ENCODE measurements around the gene SEMA7A.

Gene SEMA7A

DNA sequence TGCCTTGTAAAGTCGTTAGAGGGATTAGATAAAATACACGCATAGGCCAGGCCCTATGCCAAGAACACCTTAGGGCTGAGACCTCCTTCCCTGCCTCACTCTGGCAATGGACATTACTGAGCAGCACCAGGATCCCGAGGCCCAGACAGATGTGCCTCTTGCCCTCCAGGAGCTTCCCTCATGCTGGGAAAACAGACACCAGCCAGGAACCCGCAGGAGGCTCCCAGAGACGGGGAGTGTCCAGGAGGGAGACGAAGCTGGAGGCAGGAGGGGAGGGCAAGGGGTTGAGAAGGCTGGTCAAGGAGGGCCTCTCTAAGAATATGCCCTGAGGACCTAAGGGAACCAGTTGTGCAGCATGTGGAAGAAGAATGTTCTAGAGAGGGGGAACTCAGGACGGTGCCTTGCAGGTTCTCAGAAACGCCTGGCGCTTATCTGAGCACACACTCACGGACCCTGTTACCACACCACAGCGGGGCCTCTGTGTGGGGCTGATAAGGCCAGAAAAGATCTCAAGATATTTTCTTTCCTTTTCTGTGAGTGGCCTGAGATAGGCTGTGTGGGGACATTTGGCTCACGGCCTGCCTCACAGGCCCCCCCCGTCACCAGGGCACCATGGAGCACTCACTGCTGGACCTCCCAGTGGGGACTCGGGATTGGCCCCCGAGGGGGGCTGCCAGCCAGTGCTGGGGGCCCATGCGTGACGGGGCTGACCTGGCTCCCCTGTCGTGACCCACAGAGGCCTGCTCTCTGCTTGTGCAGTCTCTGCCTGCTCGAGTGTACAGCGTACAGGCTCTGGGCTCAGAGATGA, 44.3 kb downstream of the SEMA7A start:
- peaks cover 55% of the 10 kb centered on the region for H3K4me1 ChIP-seq (ENCODE audit: control insufficient read depth, insufficient read depth, low read depth, low read length)
- no peak overlapping the region for H4K8ac ChIP-seq (ENCODE audit: low read length)
- peaks cover 0 to 1% of the 10 kb centered on the region in 2 experiments for H3K36me3 ChIP-seq (ENCODE audit: control insufficient read depth in 1 of 2, insufficient read depth in 2 of 2, low read depth in 1 of 2, low read length in 2 of 2)
- H2BK15ac ChIP-seq (ENCODE audit: low read depth, poor library complexity, severe bottlenecking) = no peak overlapping the region
- H3K4me3 ChIP-seq (ENCODE audit: insufficient read depth in 1 of 2, low read depth in 1 of 2, low read length in 2 of 2) = no peak overlapping the region
- no peak overlapping the region for H3K27ac ChIP-seq (ENCODE audit: low read length, poor library complexity, severe bottlenecking)
- no peaks in the 10 kb centered on the region for H3K9me3 ChIP-seq (ENCODE audit: control insufficient read depth, low read length)
- H2BK5ac ChIP-seq (ENCODE audit: low read depth, low read length, poor library complexity, severe bottlenecking) = no peak overlapping the region
- H2AFZ ChIP-seq (ENCODE audit: low read depth, low read length) = no peak overlapping the region
- peaks cover 2% of the 10 kb centered on the region for H3K79me1 ChIP-seq (replicated peaks; ENCODE audit: low read length, poor library complexity, severe bottlenecking)
- H3K18ac ChIP-seq (ENCODE audit: low read depth in 1 of 2, low read length in 2 of 2) = no peak overlapping the region
- no peak overlapping the region for H3K23ac ChIP-seq (ENCODE audit: low read length in 2 of 2)
- H3K27me3 ChIP-seq (ENCODE audit: control insufficient read depth in 1 of 2, insufficient read depth in 1 of 2, low read length in 2 of 2) = no peaks in the 10 kb centered on the region
- no peak for DNase-seq
- 70% methylated on average over 17 of the region's 20 CpGs for WGBS
- H3K9ac ChIP-seq (ENCODE audit: low read length) = no peak overlapping the region
- no peak overlapping the region for H2AK5ac ChIP-seq (ENCODE audit: low read length, severe bottlenecking)
- no peak overlapping the region for H3K14ac ChIP-seq (ENCODE audit: low read length in 2 of 2)
- no peak overlapping the region for H3K4ac ChIP-seq (ENCODE audit: low read depth in 1 of 2, low read length in 2 of 2)
- H3K4me2 ChIP-seq (ENCODE audit: low read length, poor library complexity, severe bottlenecking) = no peak overlapping the region
- no peak overlapping the region for H2BK120ac ChIP-seq (ENCODE audit: low read depth, low read length)
- H4K91ac ChIP-seq (ENCODE audit: low read length) = no peak overlapping the region
- no peak overlapping the region for H2BK12ac ChIP-seq (ENCODE audit: low read length in 2 of 2)

DNA sequence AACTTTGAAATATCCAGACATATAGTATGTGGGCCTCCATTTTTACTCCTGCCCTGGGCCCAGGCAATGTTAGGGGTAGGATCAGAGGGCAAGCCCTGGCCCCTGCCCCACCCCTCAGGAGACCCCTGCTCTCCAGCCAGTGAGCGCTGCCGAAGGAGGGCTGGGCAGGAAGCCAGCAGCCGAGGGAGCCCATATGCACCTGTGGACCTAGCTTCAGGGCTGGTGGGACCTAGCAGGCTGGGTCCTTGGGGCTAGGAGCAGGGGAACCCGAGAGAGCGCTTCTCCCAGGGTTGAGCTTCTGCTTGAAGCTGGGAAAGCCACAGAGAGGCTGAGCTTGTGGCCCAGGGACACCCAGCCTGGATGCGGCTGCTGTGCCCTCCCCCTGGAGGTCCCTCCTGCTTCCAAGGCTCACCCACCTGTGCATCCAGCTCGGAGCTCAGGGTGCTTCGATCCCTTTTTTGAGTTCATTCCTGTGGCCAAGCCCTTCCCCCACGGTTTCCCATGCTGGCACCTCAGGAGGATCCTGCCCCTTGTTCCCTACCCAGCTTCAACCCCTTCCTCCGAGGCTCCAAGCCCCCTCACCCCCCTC, 45.3 kb downstream of the SEMA7A start:
- H4K8ac ChIP-seq (ENCODE audit: low read length) = no peak overlapping the region
- 93% methylated on average over 10 of the region's 10 CpGs for WGBS
- peaks cover 62% of the 10 kb centered on the region for H3K4me1 ChIP-seq (ENCODE audit: control insufficient read depth, insufficient read depth, low read depth, low read length)

DNA sequence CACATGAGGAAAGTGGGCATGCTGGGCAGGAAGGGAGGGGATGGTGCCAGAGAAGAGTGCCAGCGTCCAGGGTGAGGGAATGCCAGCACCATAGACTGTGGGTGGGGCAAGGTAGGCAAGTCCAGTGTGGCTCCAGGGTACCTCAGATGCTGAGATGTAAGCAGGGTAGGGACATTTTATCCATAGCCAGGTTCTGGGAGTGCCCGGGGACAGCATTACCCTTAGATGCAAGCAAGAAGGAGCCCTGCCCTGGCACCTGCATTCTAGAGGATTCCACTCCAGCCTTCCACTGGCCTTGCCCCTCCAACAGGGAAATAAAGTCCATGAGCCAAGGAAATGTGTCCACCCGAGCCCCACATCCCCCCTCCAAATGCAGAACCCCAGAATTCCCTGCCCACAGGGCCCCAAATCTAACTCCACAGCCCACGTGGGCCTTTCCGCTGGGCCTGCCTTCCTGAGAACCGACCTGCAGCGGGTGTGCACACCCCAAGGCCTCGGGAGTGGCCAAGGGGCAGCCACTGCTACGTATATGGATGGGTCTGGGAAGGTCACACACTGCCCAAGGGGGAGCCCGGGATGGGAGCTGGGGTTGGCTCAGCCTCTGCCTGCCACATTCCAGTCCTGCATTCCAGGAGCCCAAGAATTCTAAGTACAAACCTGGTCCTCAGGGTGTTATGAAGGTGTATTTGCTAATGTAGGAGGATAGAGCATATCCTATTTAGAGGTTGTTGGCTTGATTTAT, 46.0 kb downstream of the SEMA7A start:
- Histone ChIP-seq H4K8ac (ENCODE audit: low read length) (no peak overlapping the region), H3K9ac (ENCODE audit: low read length) (no peak overlapping the region), H2AFZ (ENCODE audit: low read depth, low read length) (no peak overlapping the region), H4K91ac (ENCODE audit: low read length) (no peak overlapping the region), H2BK5ac (ENCODE audit: low read depth, low read length, poor library complexity, severe bottlenecking) (no peak overlapping the region), H3K4ac (ENCODE audit: low read depth in 1 of 2, low read length in 2 of 2) (no peak overlapping the region), H3K4me1 (ENCODE audit: control insufficient read depth, insufficient read depth, low read depth, low read length) (peaks cover 62% of the 10 kb centered on the region), H2BK15ac (ENCODE audit: low read depth, poor library complexity, severe bottlenecking) (no peak overlapping the region), H2AK5ac (ENCODE audit: low read length, severe bottlenecking) (peak overlapping the region; percentile 10), H2BK12ac (ENCODE audit: low read length in 2 of 2) (no peak overlapping the region), H3K9me3 (ENCODE audit: control insufficient read depth, low read length) (no peaks in the 10 kb centered on the region), H3K27ac (ENCODE audit: low read length, poor library complexity, severe bottlenecking) (no peak overlapping the region), H2BK120ac (ENCODE audit: low read depth, low read length) (no peak overlapping the region), H3K4me3 (ENCODE audit: insufficient read depth in 1 of 2, low read depth in 1 of 2, low read length in 2 of 2) (no peak overlapping the region), H3K27me3 (ENCODE audit: control insufficient read depth in 1 of 2, insufficient read depth in 1 of 2, low read length in 2 of 2) (no peaks in the 10 kb centered on the region), H3K14ac (ENCODE audit: low read length in 2 of 2) (no peak overlapping the region), H3K36me3 (ENCODE audit: control insufficient read depth in 1 of 2, insufficient read depth in 2 of 2, low read depth in 1 of 2, low read length in 2 of 2) (peaks cover 0 to 2% of the 10 kb centered on the region in 2 experiments), H3K79me1 (replicated peaks; ENCODE audit: low read length, poor library complexity, severe bottlenecking) (peaks cover 4% of the 10 kb centered on the region), H3K18ac (ENCODE audit: low read depth in 1 of 2, low read length in 2 of 2) (no peak overlapping the region), H3K4me2 (ENCODE audit: low read length, poor library complexity, severe bottlenecking) (no peak overlapping the region), H3K23ac (ENCODE audit: low read length in 2 of 2) (no peak overlapping the region)
- WGBS = 74% methylated on average over 10 of the region's 10 CpGs
- DNase-seq = no peak

More for the DNA sequence above, 45.3 kb downstream of the SEMA7A start:
- Histone ChIP-seq H2BK12ac (ENCODE audit: low read length in 2 of 2) (no peak overlapping the region), H4K91ac (ENCODE audit: low read length) (no peak overlapping the region), H3K9me3 (ENCODE audit: control insufficient read depth, low read length) (no peaks in the 10 kb centered on the region), H3K18ac (ENCODE audit: low read depth in 1 of 2, low read length in 2 of 2) (no peak overlapping the region), H3K4me3 (ENCODE audit: insufficient read depth in 1 of 2, low read depth in 1 of 2, low read length in 2 of 2) (no peak overlapping the region), H3K27ac (ENCODE audit: low read length, poor library complexity, severe bottlenecking) (no peak overlapping the region), H2BK5ac (ENCODE audit: low read depth, low read length, poor library complexity, severe bottlenecking) (no peak overlapping the region), H3K14ac (ENCODE audit: low read length in 2 of 2) (no peak overlapping the region), H2AFZ (ENCODE audit: low read depth, low read length) (no peak overlapping the region), H3K23ac (ENCODE audit: low read length in 2 of 2) (no peak overlapping the region), H3K36me3 (ENCODE audit: control insufficient read depth in 1 of 2, insufficient read depth in 2 of 2, low read depth in 1 of 2, low read length in 2 of 2) (peaks cover 0 to 2% of the 10 kb centered on the region in 2 experiments), H2BK15ac (ENCODE audit: low read depth, poor library complexity, severe bottlenecking) (no peak overlapping the region), H3K4ac (ENCODE audit: low read depth in 1 of 2, low read length in 2 of 2) (no peak overlapping the region), H2BK120ac (ENCODE audit: low read depth, low read length) (no peak overlapping the region), H3K9ac (ENCODE audit: low read length) (no peak overlapping the region), H2AK5ac (ENCODE audit: low read length, severe bottlenecking) (peak overlapping the region; percentile 72), H3K27me3 (ENCODE audit: control insufficient read depth in 1 of 2, insufficient read depth in 1 of 2, low read length in 2 of 2) (no peaks in the 10 kb centered on the region), H3K79me1 (replicated peaks; ENCODE audit: low read length, poor library complexity, severe bottlenecking) (peaks cover 4% of the 10 kb centered on the region), H3K4me2 (ENCODE audit: low read length, poor library complexity, severe bottlenecking) (no peak overlapping the region)
- no peak for DNase-seq

DNA sequence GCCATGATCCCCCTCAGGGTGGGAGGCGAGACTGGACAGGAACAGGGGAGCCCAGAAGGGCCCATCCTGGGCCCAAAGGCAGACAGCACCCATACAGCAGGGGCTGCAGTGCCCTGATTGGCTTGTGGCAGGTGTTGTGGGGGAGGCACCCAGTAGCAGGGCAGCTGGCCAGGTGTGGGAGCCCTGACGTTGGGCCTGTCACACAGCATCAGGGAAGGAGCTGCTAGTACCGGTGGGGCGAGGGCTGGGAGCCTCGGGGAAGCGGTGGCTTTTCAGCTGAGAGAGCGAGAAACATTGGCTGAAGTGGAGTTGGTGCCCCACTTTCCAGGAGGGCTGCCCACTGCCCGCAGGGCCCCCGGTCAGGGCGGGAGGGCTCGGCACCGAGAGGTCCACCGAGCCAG, 46.6 kb downstream of the SEMA7A start:
- H3K9me3 ChIP-seq (ENCODE audit: control insufficient read depth, low read length) = no peaks in the 10 kb centered on the region
- no peak overlapping the region for H2BK120ac ChIP-seq (ENCODE audit: low read depth, low read length)
- H3K4me1 ChIP-seq (ENCODE audit: control insufficient read depth, insufficient read depth, low read depth, low read length) = peaks cover 58% of the 10 kb centered on the region
- no peak overlapping the region for H3K4ac ChIP-seq (ENCODE audit: low read depth in 1 of 2, low read length in 2 of 2)
- no peak overlapping the region for H3K9ac ChIP-seq (ENCODE audit: low read length)
- no peak overlapping the region for H3K4me3 ChIP-seq (ENCODE audit: insufficient read depth in 1 of 2, low read depth in 1 of 2, low read length in 2 of 2)
- H3K27me3 ChIP-seq (ENCODE audit: control insufficient read depth in 1 of 2, insufficient read depth in 1 of 2, low read length in 2 of 2) = no peaks in the 10 kb centered on the region
- H2BK15ac ChIP-seq (ENCODE audit: low read depth, poor library complexity, severe bottlenecking) = no peak overlapping the region
- no peak overlapping the region for H3K18ac ChIP-seq (ENCODE audit: low read depth in 1 of 2, low read length in 2 of 2)
- DNase-seq = no peak
- H4K91ac ChIP-seq (ENCODE audit: low read length) = peak overlapping the region; percentile 53
- peaks cover 0 to 2% of the 10 kb centered on the region in 2 experiments for H3K36me3 ChIP-seq (ENCODE audit: control insufficient read depth in 1 of 2, insufficient read depth in 2 of 2, low read depth in 1 of 2, low read length in 2 of 2)
- no peak overlapping the region for H3K23ac ChIP-seq (ENCODE audit: low read length in 2 of 2)
- H2AK5ac ChIP-seq (ENCODE audit: low read length, severe bottlenecking) = peak overlapping the region; percentile 10
- H2AFZ ChIP-seq (ENCODE audit: low read depth, low read length) = no peak overlapping the region
- no peak overlapping the region for H3K27ac ChIP-seq (ENCODE audit: low read length, poor library complexity, severe bottlenecking)
- no peak overlapping the region for H4K8ac ChIP-seq (ENCODE audit: low read length)
- H3K14ac ChIP-seq (ENCODE audit: low read length in 2 of 2) = no peak overlapping the region
- no peak overlapping the region for H2BK5ac ChIP-seq (ENCODE audit: low read depth, low read length, poor library complexity, severe bottlenecking)
- no peak overlapping the region for H3K4me2 ChIP-seq (ENCODE audit: low read length, poor library complexity, severe bottlenecking)
- H3K79me1 ChIP-seq (replicated peaks; ENCODE audit: low read length, poor library complexity, severe bottlenecking) = peaks cover 4% of the 10 kb centered on the region
- no peak overlapping the region for H2BK12ac ChIP-seq (ENCODE audit: low read length in 2 of 2)
- WGBS = 96% methylated on average over 13 of the region's 13 CpGs
